IPS-20b (cell line): ENCODE data around the gene DGKH.
"Not testable (repeated sequence)": the region's sequence is repeated elsewhere in the genome, so short reads cannot be mapped to it uniquely, and the experiment has no call there.

Source experiments
- H3K27ac ChIP-seq: one replicate; pipeline ENCODE4 v1.5.1; 2013; ENCODE audit warnings: low read length
- H3K27me3 ChIP-seq: 2 replicates; pipeline ENCODE4 v1.6.1; 2013; ENCODE audit warnings: mild to moderate bottlenecking, low read length, inconsistent platforms; ENCODE audit not compliant: insufficient read depth
- H3K36me3 ChIP-seq: 2 replicates; pipeline ENCODE4 v1.6.1; 2013; ENCODE audit warnings: low read depth, mild to moderate bottlenecking, inconsistent platforms, low read length, moderate library complexity; ENCODE audit not compliant: insufficient read depth
- H3K4me1 ChIP-seq: 2 replicates; pipeline ENCODE4 v1.6.1; 2013; ENCODE audit warnings: mild to moderate bottlenecking, control low read depth, inconsistent platforms, low read length, moderate library complexity; ENCODE audit not compliant: insufficient read depth
- H3K4me3 ChIP-seq: 2 replicates; pipeline ENCODE4 v1.5.1; 2013; ENCODE audit warnings: mild to moderate bottlenecking, low read length, inconsistent platforms
- H3K9ac ChIP-seq: 2 replicates; pipeline ENCODE4 v1.6.1; 2013; ENCODE audit warnings: low read depth, mild to moderate bottlenecking, inconsistent platforms, low read length, moderate library complexity
- H3K9me3 ChIP-seq: 2 replicates; pipeline ENCODE4 v1.6.1; 2013; ENCODE audit warnings: mild to moderate bottlenecking, low read depth, low read length, inconsistent platforms; ENCODE audit not compliant: insufficient read depth

The DGKH gene

DNA sequence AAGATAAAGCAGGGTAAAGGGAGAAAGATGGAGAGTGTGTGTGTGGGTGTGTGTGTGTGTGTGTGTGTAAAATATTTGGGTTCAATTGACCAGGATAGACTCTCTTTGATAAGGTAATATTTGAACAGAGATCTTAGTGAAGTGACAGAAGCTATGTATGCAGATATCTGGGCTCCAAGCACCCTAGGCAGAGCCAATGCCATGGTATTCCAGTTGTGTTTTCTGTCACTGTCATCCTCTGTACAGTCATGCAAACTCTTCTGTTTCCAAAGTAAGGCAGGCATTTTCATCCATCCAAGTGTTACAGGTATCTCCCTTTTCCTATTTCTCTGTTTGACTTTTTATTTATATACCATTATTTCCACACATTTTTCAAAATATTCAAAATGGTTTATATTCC lies 13.5 kb downstream of the DGKH start:
- Histone ChIP-seq H3K36me3 (peaks cover 3% of the 10 kb centered on the region; the same call in 1 of the 2 replicates), H3K4me3 (no peak overlapping the region), H3K27ac (no peak overlapping the region), H3K4me1 (no peaks in the 10 kb centered on the region), H3K9me3 (no peaks in the 10 kb centered on the region), H3K27me3 (no peaks in the 10 kb centered on the region), H3K9ac (no peak overlapping the region)

DNA sequence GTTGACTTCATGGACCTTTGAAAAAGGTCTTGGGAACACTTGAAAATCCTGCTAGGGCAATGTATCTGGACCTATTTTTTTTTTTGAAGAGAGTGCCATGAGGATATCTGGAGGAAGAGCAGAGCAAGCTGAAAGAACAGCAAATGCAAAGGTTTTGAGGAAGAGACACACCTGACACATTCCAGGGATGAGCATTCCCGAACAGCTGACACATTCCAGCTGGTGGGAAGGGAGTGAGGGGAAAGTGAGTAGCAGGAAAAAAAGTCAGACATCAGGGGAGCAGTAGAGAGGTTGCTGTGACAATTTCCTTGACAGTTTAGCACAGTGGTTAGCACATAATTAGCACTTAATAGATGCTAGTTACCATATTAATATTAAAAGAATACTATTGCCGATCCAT lies 14.7 kb downstream of the DGKH start:
- Histone ChIP-seq H3K36me3 (peaks cover 3% of the 10 kb centered on the region; the same call in 1 of the 2 replicates), H3K4me3 (no peak overlapping the region), H3K9ac (no peak overlapping the region), H3K9me3 (no peaks in the 10 kb centered on the region), H3K27me3 (no peaks in the 10 kb centered on the region), H3K4me1 (no peaks in the 10 kb centered on the region), H3K27ac (no peak overlapping the region)

DNA sequence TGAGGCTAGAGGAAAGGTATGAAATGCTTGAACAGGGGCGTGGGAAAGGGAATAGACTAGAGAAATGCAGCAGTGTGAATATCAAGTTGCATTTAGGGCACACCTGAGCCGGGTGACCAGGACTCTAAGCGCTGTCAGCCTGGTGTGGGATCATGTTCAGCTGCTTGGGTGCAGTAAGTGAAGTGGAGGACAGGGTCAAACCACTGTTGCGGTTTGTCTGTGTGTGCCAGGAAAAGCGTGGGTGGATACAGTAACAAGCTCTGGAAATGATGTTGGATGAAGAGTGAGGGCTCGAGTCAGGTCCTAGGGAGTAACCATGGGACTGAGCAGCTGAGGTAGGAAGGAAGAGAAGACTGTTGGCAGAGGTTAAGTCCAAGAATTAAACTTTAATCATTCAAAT lies 15.8 kb downstream of the DGKH start:
- H3K36me3 ChIP-seq: no peaks in the 10 kb centered on the region
- no peaks in the 10 kb centered on the region for H3K27me3 ChIP-seq
- H3K27ac ChIP-seq: no peak overlapping the region

DNA sequence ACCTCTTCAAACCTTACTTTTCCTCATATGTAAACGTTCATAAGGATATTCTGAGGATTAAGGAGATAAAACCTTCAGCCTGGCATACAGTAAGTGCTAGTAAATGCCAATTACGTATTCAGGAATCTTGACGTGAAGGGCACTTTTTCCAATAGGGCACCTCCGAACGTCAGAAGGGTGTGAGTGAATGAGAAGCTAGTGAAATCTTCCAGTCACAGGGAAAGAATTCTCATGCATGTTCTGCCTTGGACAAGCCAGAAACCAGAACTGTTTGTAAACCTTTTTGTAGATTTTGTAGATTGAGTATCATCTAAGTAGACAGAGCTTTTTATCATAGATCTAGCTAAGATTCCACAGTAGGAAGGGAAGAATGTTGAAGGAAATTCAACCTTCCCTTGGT lies 16.5 kb downstream of the DGKH start:
- Histone ChIP-seq H3K27me3 (no peaks in the 10 kb centered on the region), H3K4me3 (no peak overlapping the region), H3K36me3 (no peaks in the 10 kb centered on the region), H3K4me1 (no peaks in the 10 kb centered on the region), H3K9ac (no peak overlapping the region), H3K27ac (no peak overlapping the region), H3K9me3 (no peaks in the 10 kb centered on the region)

More for the DNA sequence above, 15.8 kb downstream of the DGKH start:
- H3K9me3 ChIP-seq: no peaks in the 10 kb centered on the region
- no peak overlapping the region for H3K4me3 ChIP-seq
- no peaks in the 10 kb centered on the region for H3K4me1 ChIP-seq
- no peak overlapping the region for H3K9ac ChIP-seq

DNA sequence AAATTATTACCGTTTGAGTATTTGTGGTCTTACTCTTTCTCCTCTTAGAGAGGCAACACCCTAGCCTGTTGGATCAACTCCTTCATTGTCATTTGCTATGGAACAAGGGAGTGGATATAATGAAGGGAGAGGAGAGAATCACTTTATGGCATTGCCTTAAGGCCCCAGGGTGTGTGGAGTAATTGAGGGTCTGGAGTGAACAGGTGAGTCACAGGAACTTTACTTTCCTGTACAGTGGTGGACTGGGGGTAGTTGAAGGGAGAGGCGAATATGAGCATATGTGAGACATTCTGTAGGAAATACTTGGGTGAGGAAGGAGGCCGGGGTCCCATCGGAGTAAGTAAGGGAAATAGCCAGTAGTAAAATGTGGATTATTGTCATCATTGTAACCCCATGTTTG lies 17.0 kb downstream of the DGKH start:
- H3K9me3 ChIP-seq: no peaks in the 10 kb centered on the region
- no peak overlapping the region for H3K4me3 ChIP-seq
- no peaks in the 10 kb centered on the region for H3K4me1 ChIP-seq
- no peak overlapping the region for H3K27ac ChIP-seq
- no peaks in the 10 kb centered on the region for H3K27me3 ChIP-seq
- no peaks in the 10 kb centered on the region for H3K36me3 ChIP-seq
- no peak overlapping the region for H3K9ac ChIP-seq

DNA sequence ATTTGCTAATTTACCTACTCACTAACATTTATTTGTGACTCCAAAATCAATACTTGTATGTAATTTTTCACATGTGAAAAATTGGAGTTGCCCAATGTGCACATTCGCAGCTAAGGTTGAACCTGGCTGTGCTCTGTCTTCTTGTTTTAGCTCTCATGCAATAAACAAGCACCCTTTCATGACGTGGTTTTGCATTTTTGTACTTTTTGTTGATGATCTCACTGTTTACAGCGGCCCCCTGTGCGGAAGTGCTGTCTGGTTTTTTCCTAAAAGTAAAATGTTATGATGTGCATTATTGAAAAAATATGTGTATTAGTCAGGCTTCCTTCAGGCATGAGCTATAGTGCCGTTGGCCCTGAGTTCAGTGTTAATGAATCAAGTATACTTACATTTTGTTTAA lies 18.1 kb downstream of the DGKH start:
- Histone ChIP-seq H3K4me3 (no peak overlapping the region), H3K9me3 (no peaks in the 10 kb centered on the region), H3K36me3 (no peaks in the 10 kb centered on the region), H3K27me3 (no peaks in the 10 kb centered on the region), H3K27ac (no peak overlapping the region), H3K4me1 (no peaks in the 10 kb centered on the region), H3K9ac (no peak overlapping the region)

DNA sequence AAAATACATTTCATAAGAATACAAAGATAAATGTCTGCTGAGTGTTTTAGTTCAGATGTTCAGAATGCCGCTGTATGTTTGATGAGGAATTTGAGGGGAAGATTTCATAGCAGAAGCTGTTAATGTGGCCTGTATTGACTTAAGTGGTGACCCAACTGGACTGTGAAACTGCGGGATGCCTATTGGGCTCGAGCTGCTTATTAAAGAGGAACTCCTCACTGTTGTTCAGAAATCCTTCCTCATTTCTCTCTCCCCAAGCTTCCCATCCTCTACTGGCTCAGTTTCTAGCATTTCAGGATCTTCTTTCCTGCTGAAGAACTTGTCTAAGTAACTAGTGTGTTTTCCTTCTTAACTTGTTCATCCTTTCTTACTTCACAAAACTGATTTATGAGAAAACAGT lies 20.4 kb downstream of the DGKH start:
- Histone ChIP-seq H3K36me3 (no peaks in the 10 kb centered on the region), H3K9ac (no peak overlapping the region), H3K4me1 (no peaks in the 10 kb centered on the region), H3K9me3 (no peaks in the 10 kb centered on the region), H3K27me3 (no peaks in the 10 kb centered on the region), H3K4me3 (no peak overlapping the region), H3K27ac (no peak overlapping the region)

DNA sequence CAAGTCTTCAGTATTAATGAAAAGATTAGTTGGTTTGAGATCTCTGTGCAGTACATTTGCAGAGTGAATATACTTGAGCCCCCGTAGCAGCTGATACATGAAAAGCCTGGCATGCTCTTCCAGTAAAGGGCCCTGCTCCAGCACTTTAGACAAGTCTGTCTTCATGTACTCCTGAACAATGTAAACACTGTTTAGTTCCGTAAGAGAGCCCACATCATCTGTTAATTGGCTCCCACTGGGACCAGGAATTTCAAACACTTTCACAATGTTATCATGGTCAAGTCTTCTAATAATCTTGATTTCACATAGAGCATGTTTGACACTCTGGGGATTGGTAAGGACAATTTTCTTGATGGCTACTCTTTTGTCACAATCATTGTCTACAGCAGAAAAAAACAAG lies 22.2 kb downstream of the DGKH start:
- H3K27ac ChIP-seq, H3K9ac ChIP-seq, H3K36me3 ChIP-seq, H3K4me1 ChIP-seq, H3K4me3 ChIP-seq, H3K9me3 ChIP-seq, H3K27me3 ChIP-seq: not testable (repeated sequence)

DNA sequence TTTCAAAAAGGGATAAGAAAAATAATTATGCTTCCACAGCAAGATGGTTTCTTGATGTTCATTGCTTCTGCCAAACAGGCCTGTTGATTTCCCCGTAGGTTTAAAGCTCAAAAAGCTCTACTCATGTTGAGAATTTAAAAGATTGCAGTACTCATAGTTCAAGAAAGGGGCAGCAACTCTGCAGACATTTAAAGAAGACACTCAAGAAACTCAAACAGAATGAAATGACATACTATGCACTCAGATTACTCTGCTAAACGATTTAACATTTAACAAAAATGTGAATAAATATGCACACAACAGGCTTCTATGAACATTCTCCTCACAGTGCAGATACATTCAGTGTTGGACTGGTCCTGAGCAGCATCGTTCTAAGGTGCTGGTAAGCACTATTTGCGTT lies 22.7 kb downstream of the DGKH start:
- not testable (repeated sequence) for H3K9ac ChIP-seq

DNA sequence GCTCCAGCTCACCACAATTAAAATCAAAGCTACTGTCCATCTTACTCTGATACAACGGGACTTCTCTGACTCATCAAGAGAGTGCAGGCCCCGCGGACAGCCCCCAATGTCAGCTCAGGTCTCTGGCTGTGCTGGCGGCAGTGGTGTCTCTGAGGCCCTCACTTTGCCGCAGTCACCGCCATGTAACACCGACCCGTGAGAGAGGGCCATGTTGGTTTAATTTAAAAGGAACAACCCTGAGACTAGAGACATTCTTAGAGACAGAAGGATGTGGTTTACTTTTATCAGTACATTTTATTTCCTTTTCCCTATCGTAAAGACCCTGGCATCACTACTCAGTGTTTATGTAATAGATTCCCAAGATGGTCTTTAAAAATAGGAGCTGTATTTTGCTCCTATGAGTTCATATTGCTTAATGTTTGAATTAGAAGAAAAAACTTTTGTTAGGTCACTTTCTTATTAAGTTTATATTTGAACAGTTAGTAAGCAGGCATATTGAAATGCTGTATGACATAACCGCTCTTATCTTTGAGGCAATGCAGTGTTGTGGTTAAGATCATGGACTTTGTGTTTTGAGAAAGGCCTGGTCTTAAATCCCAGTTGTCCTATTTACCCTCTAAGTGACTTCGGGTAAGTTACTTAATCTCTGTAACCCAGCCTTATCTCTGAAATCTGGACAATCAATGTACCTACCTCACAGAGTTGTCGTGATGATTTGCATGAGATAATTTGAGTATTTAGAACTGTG lies 23.4 kb downstream of the DGKH start:
- H3K27ac ChIP-seq: no peak overlapping the region
- no peaks in the 10 kb centered on the region for H3K36me3 ChIP-seq
- H3K9ac ChIP-seq: no peak overlapping the region
- H3K4me3 ChIP-seq: no peak overlapping the region
- no peaks in the 10 kb centered on the region for H3K9me3 ChIP-seq
- H3K4me1 ChIP-seq: no peaks in the 10 kb centered on the region
- H3K27me3 ChIP-seq: no peaks in the 10 kb centered on the region

More for the DNA sequence above, 22.7 kb downstream of the DGKH start:
- not testable (repeated sequence) for H3K36me3 ChIP-seq, H3K27ac ChIP-seq, H3K9me3 ChIP-seq, H3K27me3 ChIP-seq, H3K4me3 ChIP-seq, H3K4me1 ChIP-seq

DNA sequence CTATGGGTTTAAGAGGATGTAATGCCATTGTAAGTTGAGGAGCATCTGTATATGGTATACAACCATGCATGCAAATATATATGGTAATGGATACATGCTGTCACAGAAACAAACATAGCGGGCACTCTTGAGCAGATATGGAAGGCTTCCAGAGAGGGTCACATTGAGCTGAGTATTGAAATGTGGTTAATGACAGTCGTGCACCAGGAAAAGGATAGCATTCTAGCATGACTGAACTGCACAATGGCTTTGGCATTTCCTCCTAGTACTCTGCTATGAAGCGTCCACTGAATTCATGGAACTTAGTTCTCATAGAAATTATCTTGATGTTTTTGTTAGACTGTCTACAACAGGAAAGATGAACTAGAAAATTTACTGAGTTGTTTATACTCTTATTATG lies 25.2 kb downstream of the DGKH start:
- Histone ChIP-seq H3K36me3 (no peaks in the 10 kb centered on the region), H3K9ac (no peak overlapping the region), H3K27me3 (no peaks in the 10 kb centered on the region), H3K4me3 (no peak overlapping the region), H3K9me3 (no peaks in the 10 kb centered on the region), H3K4me1 (no peaks in the 10 kb centered on the region), H3K27ac (no peak overlapping the region)

DNA sequence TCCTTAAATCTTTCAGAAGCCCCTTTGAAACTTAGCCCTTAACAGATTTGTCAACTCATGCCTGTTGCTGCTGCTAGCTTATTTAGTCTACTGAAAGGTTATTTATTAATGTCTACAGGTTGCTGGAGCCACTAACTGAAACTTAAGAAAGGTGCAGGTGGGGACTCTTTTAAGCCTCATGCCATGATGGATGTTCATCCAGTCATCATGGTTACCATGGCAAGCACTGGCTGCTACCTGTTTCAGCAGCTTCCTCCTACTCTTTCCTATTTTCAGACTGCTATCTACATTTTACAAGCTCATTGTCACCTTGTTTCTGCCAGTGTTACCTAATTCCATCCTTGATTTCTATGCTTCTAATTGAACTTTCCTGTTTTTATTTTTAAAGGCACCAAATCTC lies 27.1 kb downstream of the DGKH start:
- Histone ChIP-seq H3K4me1 (no peaks in the 10 kb centered on the region), H3K4me3 (no peak overlapping the region), H3K9ac (no peak overlapping the region), H3K36me3 (no peaks in the 10 kb centered on the region), H3K27me3 (no peaks in the 10 kb centered on the region), H3K27ac (no peak overlapping the region), H3K9me3 (no peaks in the 10 kb centered on the region)
